Esophagus mucosa (tissue), 1 donor: Measurements from ENCODE around the gene SYNE1. TPM values are rescaled to one million over a fixed set of nuclear protein-coding genes. Genes with fewer than 3 reads are reported as not detected.
"Not testable (repeated sequence)": the region's sequence is repeated elsewhere in the genome, so short reads cannot be mapped to it uniquely, and the experiment has no call there.

ENCODE experiments used
- ATAC-seq: fragments of 200-7000 bp; cut with Tn5 transposase; one replicate; pipeline ENCODE4 v1.9.1; 2020
- total RNA-seq: library from RNA; stranded (reverse); gene quantifications from one replicate; pipeline ENCODE4 v1.2.4, GENCODE V29; 2023
- donor health status: DM: yes; HTN: yes; CAD: no.

SYNE1 gene
- total RNA-seq, 1 donor from 2014 or later: 4.0 TPM

DNA sequence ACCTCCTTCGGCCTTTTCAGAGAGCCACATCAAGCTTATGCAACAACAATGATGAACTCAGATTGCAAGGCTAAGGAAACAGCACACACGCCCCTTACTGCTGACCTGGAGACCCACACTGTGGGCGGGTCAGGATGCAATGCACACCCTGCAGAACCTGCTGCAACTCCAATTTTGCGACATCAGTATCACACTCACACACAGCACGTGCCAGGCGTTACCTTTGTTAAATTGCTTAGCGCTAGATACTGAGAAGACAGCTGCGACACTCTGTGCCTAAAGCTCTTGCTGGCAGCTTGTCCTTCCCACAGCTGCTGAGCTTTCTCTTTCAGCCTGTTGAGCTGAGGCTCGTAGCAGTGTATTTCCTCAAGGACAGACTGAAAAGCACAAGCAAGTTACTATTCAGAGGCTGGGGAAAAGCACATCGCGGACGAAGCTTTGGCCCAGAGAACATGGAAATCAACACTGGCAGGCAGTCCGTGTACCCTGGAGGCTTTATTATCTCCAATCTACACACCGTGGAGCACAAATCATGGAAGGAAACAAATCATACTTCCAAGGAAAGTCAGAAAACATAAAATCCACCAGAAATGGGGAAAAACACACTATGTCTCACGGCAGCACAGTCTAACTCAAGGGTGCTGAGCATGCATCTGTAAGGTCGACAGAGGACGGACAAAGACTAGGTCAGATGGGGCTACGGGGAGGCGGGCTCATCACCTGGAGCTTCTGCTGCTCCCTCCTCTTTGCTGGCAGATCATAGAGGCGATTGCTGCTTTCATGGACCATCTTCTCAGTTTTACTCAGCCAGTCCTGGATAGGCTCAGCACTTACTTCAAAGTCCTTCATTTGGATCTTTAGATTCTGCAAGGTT lies 268.2 kb downstream of the SYNE1 start:
- ATAC-seq: peak; percentile 18

DNA sequence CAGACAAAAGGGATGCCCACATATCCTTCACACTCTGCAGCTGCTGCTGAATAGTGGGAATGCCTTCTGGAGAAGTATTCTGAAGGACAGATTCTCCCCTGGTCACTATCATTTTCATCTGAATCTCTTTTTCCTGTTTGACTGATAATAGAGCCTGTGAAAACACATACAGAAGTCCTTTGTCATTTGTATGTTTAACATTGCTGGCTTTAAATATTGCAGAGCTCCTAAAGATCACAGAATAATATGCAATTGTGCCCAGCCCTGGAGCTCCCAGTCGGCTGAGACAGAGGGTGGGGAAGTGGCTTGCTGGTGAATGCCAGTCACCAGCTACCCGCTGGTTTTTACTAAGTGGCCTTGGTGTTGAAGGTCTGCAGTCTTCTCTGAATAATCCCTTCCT lies 272.3 kb downstream of the SYNE1 start:
- ATAC-seq: no peak

DNA sequence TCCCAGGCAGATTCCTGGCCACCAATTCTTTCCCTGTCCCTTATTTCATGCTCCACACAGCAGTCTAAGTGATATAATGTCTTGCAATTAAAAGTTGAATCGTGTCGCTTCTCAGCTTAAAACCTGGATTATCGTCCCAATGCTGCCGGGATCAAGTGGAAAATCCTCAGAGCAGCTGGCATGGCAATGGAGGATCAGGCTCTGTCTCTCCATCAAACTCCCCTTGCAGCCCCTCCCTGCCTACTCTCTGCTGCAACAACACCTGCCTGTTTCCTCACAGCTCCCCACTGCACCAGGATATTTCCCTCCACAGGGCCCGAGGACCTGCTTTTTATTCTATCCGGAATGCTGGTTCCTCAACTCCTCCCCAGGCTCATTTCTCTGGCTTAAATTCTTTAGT lies 277.1 kb downstream of the SYNE1 start:
- no peak for ATAC-seq

DNA sequence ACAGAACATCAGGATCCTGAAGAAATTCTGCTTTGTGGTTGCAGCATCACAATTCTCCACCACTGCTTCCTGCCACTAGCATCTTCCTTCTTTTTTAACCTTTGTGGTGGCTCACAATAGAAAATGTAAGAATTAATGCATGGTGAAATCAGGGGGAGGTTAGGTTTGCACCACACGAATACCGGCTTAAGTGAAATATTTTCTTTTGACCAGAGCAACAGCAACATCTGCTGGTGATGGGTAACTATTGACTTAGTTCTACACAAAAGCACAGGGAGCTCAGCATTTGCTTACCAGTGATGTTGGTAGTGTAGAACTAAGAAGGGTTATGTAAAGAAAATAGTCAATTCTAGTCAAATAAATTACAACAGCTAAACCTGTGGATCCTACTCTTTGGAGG lies 280.5 kb downstream of the SYNE1 start:
- no peak for ATAC-seq

- no peak for ATAC-seq
Measured at GRCh38 chr6:152356016-152356415, 281.1 kb downstream of the SYNE1 start.

- no peak for ATAC-seq
Measured at GRCh38 chr6:152355166-152355565, 282.0 kb downstream of the SYNE1 start.

GRCh38 chr6:152353440-152353839 lies 283.7 kb downstream of the SYNE1 start:
- ATAC-seq: no peak

DNA sequence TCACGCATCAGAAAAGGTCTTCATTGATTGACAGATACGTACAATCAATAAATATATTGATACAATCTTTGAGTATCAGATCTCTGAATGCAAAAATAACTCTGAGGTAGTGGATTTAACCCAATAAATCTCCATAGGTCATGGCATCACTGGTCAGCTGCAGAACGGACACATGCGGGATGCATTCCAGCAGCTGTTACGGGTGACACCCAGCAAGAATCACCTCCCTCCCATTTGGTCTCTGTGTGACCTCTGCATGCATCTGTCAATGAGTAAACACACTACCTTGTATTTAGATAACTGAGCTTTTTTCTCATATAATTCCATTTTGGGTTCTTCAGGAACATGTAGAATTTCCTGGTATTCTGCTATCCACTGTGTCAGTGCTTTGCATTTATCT lies 285.4 kb downstream of the SYNE1 start:
- ATAC-seq: no peak

DNA sequence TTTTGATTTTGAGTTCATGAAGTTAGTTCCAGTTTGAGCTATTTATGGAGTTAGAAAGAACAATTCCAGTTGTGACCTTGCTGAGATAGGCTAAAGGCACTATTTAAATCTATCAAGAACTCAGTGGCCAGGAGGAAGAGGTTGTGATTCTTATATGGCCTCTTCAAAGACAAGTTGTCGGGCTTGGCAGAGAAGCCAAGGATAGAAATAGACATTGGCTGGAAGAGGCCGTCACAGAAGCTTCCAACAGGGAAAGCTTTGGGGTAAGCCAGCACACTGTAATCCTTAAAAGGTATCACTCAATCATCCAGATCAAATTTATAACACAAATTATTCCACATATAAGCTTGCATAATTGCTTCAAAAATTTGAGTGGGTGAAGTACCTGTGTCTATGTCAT lies 286.1 kb downstream of the SYNE1 start:
- no peak for ATAC-seq

DNA sequence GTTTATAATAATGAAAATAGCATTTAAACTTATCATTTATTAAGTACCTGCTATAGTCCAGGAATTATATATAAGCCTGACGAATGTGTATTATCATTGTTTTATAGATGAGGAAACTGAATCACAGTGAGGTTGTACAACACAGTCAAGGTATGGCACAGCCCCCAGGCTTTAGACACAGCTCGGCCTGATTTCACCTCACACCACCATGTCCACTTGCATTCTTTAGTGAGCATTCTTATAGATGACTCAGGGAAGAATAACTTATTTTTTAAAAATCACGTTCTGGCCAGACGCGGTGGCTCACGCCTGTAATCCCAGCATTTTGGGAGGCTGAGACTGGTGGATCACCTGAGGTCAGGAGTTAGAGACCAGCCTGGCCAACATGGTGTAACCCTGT lies 289.0 kb downstream of the SYNE1 start:
- no peak for ATAC-seq

DNA sequence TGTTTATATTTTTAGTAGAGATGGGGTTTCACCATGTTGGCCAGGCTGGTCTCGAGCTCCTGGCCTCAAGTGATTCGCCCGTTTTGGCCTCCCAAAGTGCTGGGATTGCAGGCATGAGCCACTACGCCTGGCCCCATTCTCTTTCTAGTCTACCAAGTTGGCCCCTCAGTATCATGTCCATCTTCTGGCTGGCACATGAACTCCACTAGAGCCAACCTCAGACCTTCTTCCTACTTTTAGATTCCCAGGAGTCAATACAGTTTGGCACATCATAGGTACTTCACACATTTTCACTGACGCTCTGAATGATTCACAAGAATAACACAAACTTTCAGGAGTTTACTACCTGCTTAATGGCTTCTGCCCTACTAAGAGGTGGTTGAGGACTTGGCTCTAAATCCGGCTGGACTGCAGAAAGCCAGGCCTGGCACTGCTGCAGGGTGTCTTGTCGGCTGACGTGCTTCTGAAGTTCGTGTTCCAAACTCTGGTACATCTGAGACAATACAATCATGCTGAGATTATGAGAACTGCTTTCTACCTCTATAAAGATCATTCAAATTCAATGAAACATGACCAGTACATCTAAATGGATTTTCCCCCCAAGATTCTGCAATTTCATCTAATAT lies 293.3 kb downstream of the SYNE1 start:
- no peak for ATAC-seq

- ATAC-seq: no peak
Measured at GRCh38 chr6:152341596-152341995, 295.6 kb downstream of the SYNE1 start.

DNA sequence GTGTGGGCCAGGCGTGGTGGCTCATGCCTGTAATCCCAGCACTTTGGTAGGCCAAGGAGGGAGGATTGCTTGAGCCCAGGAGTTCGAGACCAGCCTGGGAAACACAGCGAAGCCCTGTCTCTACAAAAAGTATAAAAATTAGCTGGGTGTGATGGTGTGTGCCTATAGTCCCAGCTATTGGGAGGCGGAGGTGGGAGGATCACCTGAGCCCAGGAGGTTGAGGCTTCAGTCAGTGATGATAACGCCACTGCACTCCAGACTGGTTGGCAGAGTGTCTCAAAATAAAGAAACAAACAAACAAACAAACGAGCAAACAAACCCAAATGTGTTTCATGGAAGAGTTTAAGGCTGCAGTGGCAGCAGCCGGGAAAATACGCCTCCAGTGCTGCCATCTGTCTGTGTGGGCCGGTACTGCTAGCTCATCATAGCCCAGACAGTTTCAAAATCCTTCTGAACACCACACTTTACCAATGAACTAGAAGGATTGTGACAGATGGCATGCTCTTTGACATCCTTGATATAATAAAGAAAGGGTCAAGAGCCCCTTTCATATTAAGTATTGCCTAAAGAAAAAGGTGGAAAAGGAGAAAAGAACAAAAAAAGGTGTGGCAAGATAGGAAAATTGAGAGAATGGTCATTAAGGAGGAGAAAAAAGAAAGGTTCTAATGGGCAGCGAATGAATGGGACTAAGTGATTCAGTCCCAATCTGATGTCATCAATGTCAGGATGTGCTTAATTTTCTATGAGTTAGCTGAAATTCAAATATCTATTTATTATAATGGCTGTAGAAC lies 298.6 kb downstream of the SYNE1 start:
- ATAC-seq: peak; percentile 59

DNA sequence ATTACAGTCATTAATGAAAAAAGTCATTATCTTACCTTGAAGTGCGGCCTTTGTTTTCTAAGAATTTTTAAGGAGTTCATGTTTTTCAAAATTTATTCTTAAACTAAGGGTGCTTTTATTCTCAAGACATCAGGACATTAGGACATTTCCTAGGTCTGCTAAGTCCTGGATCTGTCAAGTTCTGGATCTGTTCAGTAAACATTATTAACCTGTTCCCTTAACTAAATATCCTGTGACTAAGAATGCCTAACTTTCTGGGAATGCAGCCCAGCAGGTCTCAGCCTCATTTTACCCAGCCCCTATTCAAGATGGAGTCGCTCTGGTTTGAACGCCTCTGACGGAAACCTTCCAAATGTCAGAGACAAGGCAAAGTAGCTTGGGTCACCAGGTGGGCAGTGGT lies 302.6 kb downstream of the SYNE1 start:
- ATAC-seq: no peak

DNA sequence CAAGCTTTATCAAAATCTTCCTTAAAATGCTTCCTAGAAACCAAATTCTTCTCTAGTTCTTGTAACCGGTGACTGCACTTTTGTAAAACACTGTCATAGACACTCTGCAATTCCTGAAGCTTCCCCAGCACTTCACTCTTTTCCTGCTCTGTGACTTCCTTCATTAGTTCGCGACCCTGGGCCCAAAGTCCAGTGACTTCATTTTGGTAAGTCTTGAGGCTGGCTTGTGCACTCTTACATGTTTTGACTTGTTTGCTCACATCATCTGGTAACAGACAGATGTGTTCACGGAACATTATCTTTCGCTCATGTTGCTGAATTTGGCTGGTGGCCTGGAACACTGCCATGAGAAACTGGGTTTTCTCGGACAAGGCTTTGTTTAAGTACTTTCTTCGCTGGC lies 306.2 kb downstream of the SYNE1 start:
- ATAC-seq: peak; percentile 52

DNA sequence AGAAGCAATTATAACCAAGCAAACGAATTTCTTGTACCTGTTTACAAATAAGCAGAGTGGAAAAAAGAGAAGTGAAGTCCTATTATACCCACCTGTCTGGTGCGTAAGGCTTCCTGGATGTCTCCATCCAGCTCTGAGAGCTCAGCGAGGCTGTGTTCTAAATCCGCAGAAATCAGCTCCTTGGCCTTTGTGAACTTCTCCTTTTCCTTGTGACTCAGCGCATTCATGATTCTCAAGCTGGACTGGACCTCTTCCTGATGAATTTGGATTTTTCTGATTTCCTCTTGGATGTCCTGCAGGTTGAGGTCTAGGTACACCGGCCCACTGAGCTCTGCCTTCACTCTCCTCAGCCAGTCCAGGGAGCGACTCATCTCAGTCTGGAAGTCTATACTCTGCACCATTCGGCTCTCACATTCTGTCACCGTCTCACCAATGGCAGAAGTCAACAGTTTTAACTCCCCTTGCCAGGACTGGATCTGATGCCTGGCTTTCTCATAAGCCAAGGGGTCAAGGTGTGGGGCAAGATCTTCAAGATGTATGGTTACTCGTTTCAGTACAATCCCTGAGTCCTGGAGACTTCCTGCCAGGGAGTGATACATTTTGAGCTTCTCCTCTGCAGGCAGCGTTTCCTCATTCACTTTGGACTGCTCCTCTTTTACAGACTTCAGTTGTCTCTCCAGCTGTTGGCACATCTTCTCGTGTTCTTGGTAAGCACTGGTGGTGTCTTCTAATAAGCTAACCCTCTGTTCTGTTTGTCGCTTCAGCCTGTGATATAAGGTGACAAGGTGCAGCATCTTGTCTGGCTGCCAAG lies 307.3 kb downstream of the SYNE1 start:
- no peak for ATAC-seq

GRCh38 chr6:152328200-152328599 lies 309.0 kb downstream of the SYNE1 start:
- ATAC-seq: not testable (repeated sequence)

DNA sequence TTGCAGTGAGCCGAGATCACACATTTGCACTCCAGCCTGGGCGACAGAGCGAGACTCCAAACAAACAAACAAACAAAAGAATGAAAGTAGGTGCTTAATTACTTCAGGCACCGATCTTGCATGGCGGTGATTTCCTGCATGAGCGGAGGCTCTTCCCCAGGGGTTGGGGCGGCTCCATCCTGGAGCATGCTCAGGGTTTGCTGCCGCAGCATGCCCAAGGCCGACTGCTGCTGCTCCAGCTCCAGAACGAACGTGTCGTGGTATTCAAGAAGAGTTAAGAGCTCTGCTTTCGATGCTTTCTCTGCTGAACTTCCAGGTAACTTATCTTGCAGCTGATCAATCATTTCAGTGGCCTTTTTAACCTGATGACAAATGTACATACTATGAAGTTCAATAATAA lies 313.8 kb downstream of the SYNE1 start:
- peak; percentile 47 for ATAC-seq

DNA sequence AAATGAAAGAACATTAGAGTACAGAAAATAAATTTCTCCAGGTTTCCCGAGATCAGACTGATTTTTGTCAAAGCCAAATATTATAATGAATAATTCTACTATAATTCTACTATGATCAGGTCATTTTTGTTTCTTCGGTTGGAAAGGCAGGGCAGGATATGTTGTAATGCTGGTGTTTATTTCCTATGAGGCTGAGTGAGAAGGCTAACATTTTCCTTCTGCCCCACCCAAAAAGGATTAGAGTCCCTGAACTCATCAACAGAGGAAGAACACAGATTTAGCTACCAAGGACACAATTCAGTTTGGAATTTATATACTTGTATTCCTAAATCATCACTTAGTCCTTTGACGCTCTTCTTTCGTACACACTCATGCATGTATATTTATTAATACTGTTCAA lies 318.9 kb downstream of the SYNE1 start:
- no peak for ATAC-seq

- no peak for ATAC-seq
Measured at GRCh38 chr6:152316024-152316423, 321.1 kb downstream of the SYNE1 start.

DNA sequence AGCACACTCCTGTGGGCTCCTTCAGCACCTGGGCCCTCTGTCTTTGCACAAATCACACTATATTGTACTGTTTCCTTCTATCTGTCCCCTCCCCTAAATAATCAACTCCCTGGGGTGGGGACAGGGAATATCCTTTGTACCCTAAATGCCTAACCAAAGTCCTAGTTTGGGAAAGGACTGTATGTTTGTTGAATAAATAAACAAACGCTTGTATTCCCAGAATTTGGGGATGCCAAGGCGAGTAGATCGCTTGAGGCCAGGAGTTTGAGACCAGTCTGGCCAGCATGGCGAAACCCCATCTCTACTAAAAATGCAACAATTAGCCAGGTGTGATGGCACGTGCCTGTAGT lies 322.7 kb downstream of the SYNE1 start:
- ATAC-seq: no peak
